Posterior vena cava (tissue), 2 donors: Measurements from ENCODE around the gene EDIL3. TPM values are rescaled to one million over a fixed set of nuclear protein-coding genes. Genes with fewer than 3 reads are reported as not detected.

ENCODE experiments used
- DNase-seq: peaks from one replicate; pipeline ENCODE4 v3.0.0-alpha.2; 2020; ENCODE audit warnings: low spot score
- intact Hi-C, 2 donors: fragments of 100-400 bp; cut with DNase I; formaldehyde crosslinking; loops; one replicate each; pipeline versions ENCODE4 v1.14.1 to v1.14.2; 2022 to 2023
- total RNA-seq, 2 donors: library from RNA; stranded (reverse); fragmentation: NEBNext Ultra II Directional; extraction: Animal tissue kit (Norgen Biotek cat#: 25700); gene quantifications; one replicate each; pipeline ENCODE4 v1.2.1, GENCODE V29; 2021
- donor health status: DM: yes; HTN: yes; CAD: no.
- donor health status: DM: yes; HTN: yes; CAD: no.

Gene EDIL3
- total RNA-seq, 2 donors from 2014 or later: 117 to 143 TPM

GRCh38 chr5:84274585-84275468 lies 109.9 kb downstream of the EDIL3 start:
- no peak for DNase-seq
- intact Hi-C loops: no loop called here

- intact Hi-C loops: no loop called here
- DNase-seq: no peak
Observed at GRCh38 chr5:84273517-84273883, 111.2 kb downstream of the EDIL3 start.

- intact Hi-C loops: no loop called here
- DNase-seq: no peak
Observed at GRCh38 chr5:84272771-84273516, 111.7 kb downstream of the EDIL3 start.

- intact Hi-C loops: no loop called here
- DNase-seq: no peak
Observed at GRCh38 chr5:84265739-84266550, 118.7 kb downstream of the EDIL3 start.

GRCh38 chr5:84265130-84265529 lies 119.5 kb downstream of the EDIL3 start:
- intact Hi-C loops: no loop called here

GRCh38 chr5:84260939-84261338 lies 123.7 kb downstream of the EDIL3 start:
- no peak for DNase-seq
- intact Hi-C loops: no loop called here

More at GRCh38 chr5:84265130-84265529, 119.5 kb downstream of the EDIL3 start:
- no peak for DNase-seq

GRCh38 chr5:84260140-84260539 lies 124.5 kb downstream of the EDIL3 start:
- intact Hi-C loops: no loop called here
- DNase-seq: no peak

- intact Hi-C loops: no loop called here
- DNase-seq: no peak
Observed at GRCh38 chr5:84259283-84260045, 125.2 kb downstream of the EDIL3 start.

GRCh38 chr5:84257061-84257460 lies 127.6 kb downstream of the EDIL3 start:
- intact Hi-C loops: no loop called here
- DNase-seq: no peak

GRCh38 chr5:84255315-84255714 lies 129.4 kb downstream of the EDIL3 start:
- intact Hi-C loops: no loop called here
- no peak for DNase-seq

GRCh38 chr5:84253946-84254345 lies 130.7 kb downstream of the EDIL3 start:
- no peak for DNase-seq
- intact Hi-C loops: no loop called here

- DNase-seq: no peak
- intact Hi-C loops: no loop called here
Observed at GRCh38 chr5:84251503-84251902, 133.2 kb downstream of the EDIL3 start.

- intact Hi-C loops: no loop called here
- DNase-seq: no peak
Observed at GRCh38 chr5:84249918-84250630, 134.6 kb downstream of the EDIL3 start.

- intact Hi-C loops: no loop called here
- no peak for DNase-seq
Observed at GRCh38 chr5:84248013-84248412, 136.7 kb downstream of the EDIL3 start.

- intact Hi-C loops: no loop called here
- no peak for DNase-seq
Observed at GRCh38 chr5:84242286-84242685, 142.4 kb downstream of the EDIL3 start.

- no peak for DNase-seq
- intact Hi-C loops: no loop called here
Observed at GRCh38 chr5:84239494-84239893, 145.2 kb downstream of the EDIL3 start.

- intact Hi-C loops: no loop called here
- no peak for DNase-seq
Observed at GRCh38 chr5:84237126-84237525, 147.6 kb downstream of the EDIL3 start.

- no peak for DNase-seq
- intact Hi-C loops: no loop called here
Observed at GRCh38 chr5:84231433-84231832, 153.2 kb downstream of the EDIL3 start.

GRCh38 chr5:84229045-84229444 lies 155.6 kb downstream of the EDIL3 start:
- intact Hi-C loops: no loop called here

More at GRCh38 chr5:84229045-84229444, 155.6 kb downstream of the EDIL3 start:
- DNase-seq: no peak
